ENCODE data around the gene JAZF1. TPM values are rescaled to one million over a fixed set of nuclear protein-coding genes. Genes with fewer than 3 reads are reported as not detected.

JAZF1 gene
- total RNA-seq, 1 experiment from 2014 or later: 9.1 TPM

- no peak overlapping the region for H4K5ac ChIP-seq (ENCODE audit: insufficient read length, low read depth, low read length)
- H3K4me1 Mint-ChIP-seq: peaks cover 25 to 43% of the 10 kb centered on the region in 2 experiments
Measured at GRCh38 chr7:28169230-28169629, 11.4 kb downstream of the JAZF1 start.

More at GRCh38 chr7:28169230-28169629, 11.4 kb downstream of the JAZF1 start:
- DNase-seq: no peak
- Histone ChIP-seq H3K56ac (ENCODE audit: insufficient read length, low read depth, low read length) (no peak overlapping the region), H3K4ac (ENCODE audit: low read depth, low read length) (no peak overlapping the region), H3K9ac (ENCODE audit: extremely low read depth, insufficient read length, low read length) (no peak overlapping the region), H2BK15ac (ENCODE audit: low read depth, low read length) (no peak overlapping the region), H2AK5ac (ENCODE audit: insufficient read length, low read length) (no peak overlapping the region), H3K79me2 (ENCODE audit: insufficient read depth, low read length) (peaks cover under 1% of the 10 kb centered on the region; the same call in 1 of the 2 replicates), H3K4me1 (ENCODE audit: insufficient read depth, low read length) (peaks cover 13% of the 10 kb centered on the region; the same call in 1 of the 2 replicates), H3T11ph (ENCODE audit: low read length) (no peak overlapping the region), H3K18ac (ENCODE audit: insufficient read length, low read depth, low read length) (no peak overlapping the region), H4K20me1 (ENCODE audit: control insufficient read depth, insufficient read depth, insufficient read length) (no peaks in the 10 kb centered on the region), H3K14ac (ENCODE audit: insufficient read depth, low read length) (no peak overlapping the region), H4K8ac (replicated peaks; ENCODE audit: insufficient read length, low read depth, low read length) (no peak overlapping the region), H2BK20ac (ENCODE audit: low read depth, low read length, poor library complexity, severe bottlenecking) (no peak overlapping the region), H3K23me2 (ENCODE audit: insufficient read length, low read depth, low read length, poor library complexity, severe bottlenecking) (no peaks in the 10 kb centered on the region), H3K4me2 (ENCODE audit: insufficient read depth, insufficient read length, low read length) (no peak overlapping the region), H3K79me1 (ENCODE audit: insufficient read depth, low read depth, low read length, poor library complexity, severe bottlenecking) (no peaks in the 10 kb centered on the region), H3K27ac (ENCODE audit: insufficient read length, low read depth, low read length) (no peak overlapping the region), H3K23ac (ENCODE audit: insufficient read length, low read depth, low read length) (no peak overlapping the region), H2AFZ (ENCODE audit: low read length) (no peak overlapping the region), H2BK120ac (ENCODE audit: low read depth, low read length, poor library complexity, severe bottlenecking) (no peak overlapping the region), H2BK5ac (ENCODE audit: insufficient read length, low read length) (no peak overlapping the region), H3K9me3 (ENCODE audit: control insufficient read depth, low read depth, low read length) (no peaks in the 10 kb centered on the region), H2BK12ac (ENCODE audit: insufficient read length, low read depth, low read length) (no peak overlapping the region), H4K91ac (ENCODE audit: insufficient read length, low read depth, low read length) (no peak overlapping the region), H3K27me3 (ENCODE audit: insufficient read depth, low read length) (no peaks in the 10 kb centered on the region)
- no peaks in the 10 kb centered on the region for H3K9me3 Mint-ChIP-seq
- no peak overlapping the region for H3K4me3 Mint-ChIP-seq
- WGBS (ENCODE audit: extremely low coverage, insufficient read length, low lambda C conversion rate): no CpG with 5 or more reads among the region's 1 CpG
- H3K36me3 Mint-ChIP-seq (ENCODE audit: insufficient read depth in 1 of 3, low read depth in 3 of 3): no peaks in the 10 kb centered on the region
- H3K27me3 Mint-ChIP-seq (ENCODE audit: low read depth): no peaks in the 10 kb centered on the region
- no peak for TF ChIP-seq CTCF (conservative IDR thresholded peaks at IDR 0.05)
- no peak overlapping the region for H3K27ac Mint-ChIP-seq
